Globus pallidus (tissue), 1 donor: ENCODE measurements around the gene CCDC181.
"Not testable (repeated sequence)": the region's sequence is repeated elsewhere in the genome, so short reads cannot be mapped to it uniquely, and the experiment has no call there.

Source experiments
- DNase-seq: peaks from one replicate; pipeline ENCODE4 v3.0.0-alpha.2; 2015; ENCODE audit warnings: low spot score

The CCDC181 gene

GRCh38 chr1:169427081-169427641 is at the start of gene CCDC181:
Gene CCDC181, minus strand, starts transcription at chr1:169427474. Its CDS starts 2,547 bp downstream, at chr1:169424927.
- peak; percentile 63 for DNase-seq

GRCh38 chr1:169475806-169476387 is 48.6 kb upstream of the CCDC181 start:
- no peak for DNase-seq

GRCh38 chr1:169474302-169474995 is 47.2 kb upstream of the CCDC181 start:
- DNase-seq: no peak

GRCh38 chr1:169473347-169473746 is 46.1 kb upstream of the CCDC181 start:
- DNase-seq: no peak

- DNase-seq: no peak
These were observed 45.5 kb upstream of the CCDC181 start for GRCh38 chr1:169472738-169473137.

GRCh38 chr1:169468982-169469381 is 41.7 kb upstream of the CCDC181 start:
- DNase-seq: no peak

- DNase-seq: peak; percentile 19
These were observed 39.3 kb upstream of the CCDC181 start for GRCh38 chr1:169466259-169467230.

GRCh38 chr1:169465281-169465680 is 38.0 kb upstream of the CCDC181 start:
- no peak for DNase-seq

GRCh38 chr1:169462385-169462784 is 35.1 kb upstream of the CCDC181 start:
- DNase-seq: no peak

GRCh38 chr1:169461390-169462000 is 34.2 kb upstream of the CCDC181 start:
- no peak for DNase-seq

- DNase-seq: no peak
These were observed 33.0 kb upstream of the CCDC181 start for GRCh38 chr1:169460191-169460833.

- DNase-seq: no peak
These were observed 30.2 kb upstream of the CCDC181 start for GRCh38 chr1:169457443-169457842.

- no peak for DNase-seq
These were observed 28.8 kb upstream of the CCDC181 start for GRCh38 chr1:169456029-169456428.

- DNase-seq: no peak
These were observed 25.6 kb upstream of the CCDC181 start for GRCh38 chr1:169452921-169453320.

- no peak for DNase-seq
These were observed 24.0 kb upstream of the CCDC181 start for GRCh38 chr1:169451218-169451824.

- no peak for DNase-seq
These were observed 16.6 kb upstream of the CCDC181 start for GRCh38 chr1:169443923-169444322.

GRCh38 chr1:169426174-169426705 is 1.0 kb downstream of the CCDC181 start:
- DNase-seq: peak; percentile 14

- no peak for DNase-seq
These were observed 6.0 kb downstream of the CCDC181 start for GRCh38 chr1:169421309-169421708.

GRCh38 chr1:169414952-169415351 is 12.3 kb downstream of the CCDC181 start:
- no peak for DNase-seq

- not testable (repeated sequence) for DNase-seq
These were observed 18.9 kb downstream of the CCDC181 start for GRCh38 chr1:169408340-169408739.

- DNase-seq: not testable (repeated sequence)
These were observed 24.7 kb downstream of the CCDC181 start for GRCh38 chr1:169402578-169402977.
